Measurements from ENCODE around the gene GC.
A peak's percentile ranks its signal among the peaks of the same experiment; 100 is the strongest.

Gene GC

DNA sequence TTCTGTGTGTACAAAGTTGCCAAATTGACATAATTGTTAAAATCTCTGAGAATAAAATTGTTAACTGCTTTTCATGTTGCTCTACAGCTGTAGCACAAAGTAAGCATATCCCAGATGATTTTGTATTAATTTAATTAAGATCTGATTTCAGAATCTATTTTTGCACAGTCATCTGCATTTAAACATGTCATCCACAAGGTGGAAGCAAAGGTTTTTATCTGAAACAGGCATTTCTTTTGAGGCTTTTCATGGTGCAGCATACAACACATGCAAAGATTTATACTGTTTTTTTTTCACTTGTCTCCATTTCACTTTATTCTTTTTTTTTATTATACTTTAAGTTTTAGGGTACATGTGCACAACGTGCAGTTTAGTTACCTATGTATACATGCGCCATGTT, 51.2 kb downstream of the GC start:
- DNase-seq (ENCODE audit: low read depth) = peak; percentile 52
- TF ChIP-seq CTCF (IDR thresholded peaks at IDR 0.05; ENCODE audit: low read depth, low read length, missing control alignments) = peak; percentile 41
- in situ Hi-C loops (cut with HindIII; ENCODE audit: low sequenced_read_pairs) = loop anchor here (25.0 kb wide), 1 partner anchor 555 kb away; no protein-coding TSS in a partner anchor
- no peak overlapping the region for H3K4me3 ChIP-seq (ENCODE audit: low read depth, low read length)

- no peak overlapping the region for H3K4me3 ChIP-seq (ENCODE audit: low read depth, low read length)
- in situ Hi-C loops (cut with HindIII; ENCODE audit: low sequenced_read_pairs) = loop anchor here (25.0 kb wide), 1 partner anchor 555 kb away; no protein-coding TSS in a partner anchor
- no peak for TF ChIP-seq CTCF (IDR thresholded peaks at IDR 0.05; ENCODE audit: low read depth, low read length, missing control alignments)
- DNase-seq (ENCODE audit: low read depth) = no peak
These were observed 51.8 kb downstream of the GC start for GRCh38 chr4:71732066-71732465.

DNA sequence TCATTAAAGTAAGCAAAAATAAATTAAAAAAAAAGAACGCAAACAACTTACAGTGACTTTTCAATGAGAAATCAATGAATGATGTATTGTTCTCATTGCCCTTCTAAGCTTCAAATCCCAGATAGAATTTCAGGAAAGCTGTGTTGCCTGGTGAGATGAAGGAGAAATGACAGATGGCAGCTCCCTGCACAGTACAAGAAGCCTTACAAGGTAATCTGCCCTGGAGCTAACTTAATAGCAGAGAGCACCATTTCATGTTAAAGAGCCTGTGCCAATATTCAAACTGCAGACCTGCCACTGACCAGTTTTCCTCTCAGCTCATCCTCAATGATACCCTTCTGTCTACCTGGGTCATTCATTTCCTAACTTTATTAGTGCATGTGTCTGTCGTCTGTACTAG, 54.0 kb downstream of the GC start:
- DNase-seq (ENCODE audit: low read depth) = no peak
- in situ Hi-C loops (cut with HindIII; ENCODE audit: low sequenced_read_pairs) = loop anchor here (25.0 kb wide), 1 partner anchor 557 kb away; no protein-coding TSS in a partner anchor
- no peak for TF ChIP-seq CTCF (IDR thresholded peaks at IDR 0.05; ENCODE audit: low read depth, low read length, missing control alignments)
- H3K4me3 ChIP-seq (ENCODE audit: low read depth, low read length) = no peak overlapping the region

GRCh38 chr4:71713611-71714203, 70.2 kb downstream of the GC start:
- in situ Hi-C loops (cut with HindIII; ENCODE audit: low sequenced_read_pairs) = loop anchor here (25.0 kb wide), 1 partner anchor 476 kb away; no protein-coding TSS in a partner anchor
- H3K4me3 ChIP-seq (ENCODE audit: low read depth, low read length) = no peak overlapping the region
- peak; percentile 48 for TF ChIP-seq CTCF (IDR thresholded peaks at IDR 0.05; ENCODE audit: low read depth, low read length, missing control alignments)
- peak; percentile 72 for DNase-seq (ENCODE audit: low read depth)

DNA sequence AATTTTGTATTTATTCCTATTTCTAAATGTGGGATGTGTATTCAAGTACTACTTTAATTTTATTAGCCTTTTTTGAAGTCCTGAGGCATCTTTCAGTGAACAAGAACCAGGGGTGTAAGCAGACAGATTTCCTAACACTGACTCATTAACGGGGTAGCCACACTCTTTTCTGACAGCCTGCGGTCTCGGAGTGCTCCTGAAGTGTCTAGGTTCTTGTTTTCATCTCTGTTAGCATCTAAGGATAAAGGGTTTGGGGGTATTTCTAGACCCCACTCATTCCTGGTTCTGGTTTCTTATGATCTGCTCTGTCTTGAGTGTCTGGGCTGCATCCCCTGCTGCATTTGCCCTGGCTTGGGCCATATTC, 71.9 kb downstream of the GC start:
- in situ Hi-C loops (cut with HindIII; ENCODE audit: low sequenced_read_pairs) = loop anchor here (25.0 kb wide), 1 partner anchor 475 kb away; no protein-coding TSS in a partner anchor
- no peak for DNase-seq (ENCODE audit: low read depth)

More for the DNA sequence above, 71.9 kb downstream of the GC start:
- TF ChIP-seq CTCF (IDR thresholded peaks at IDR 0.05; ENCODE audit: low read depth, low read length, missing control alignments) = no peak
- H3K4me3 ChIP-seq (ENCODE audit: low read depth, low read length) = no peak overlapping the region

Measured in astrocyte of the cerebellum (primary cell).